Duodenal mucosa (tissue), 2 donors: ENCODE data around the gene ZBTB20.
A peak's percentile ranks its signal among the peaks of the same experiment; 100 is the strongest.

ENCODE experiments used
- H3K27ac ChIP-seq: one replicate; pipeline ENCODE4 v1.7.0; 2013; ENCODE audit warnings: low read depth, low read length
- H3K27me3 ChIP-seq, 2 donors: one replicate each; pipeline ENCODE4 v1.7.0; 2013; ENCODE audit warnings: low read length in 2 of 2, control low read depth in 1 of 2; ENCODE audit not compliant: insufficient read depth in 2 of 2, control insufficient read depth in 1 of 2
- H3K36me3 ChIP-seq, 2 donors: one replicate each; pipeline ENCODE4 v1.7.0; 2013; ENCODE audit warnings: low read length in 2 of 2, control low read depth in 1 of 2; ENCODE audit not compliant: insufficient read depth in 2 of 2, control insufficient read depth in 1 of 2
- H3K4me1 ChIP-seq, 2 donors: one replicate each; pipeline ENCODE4 v1.7.0; 2013; ENCODE audit warnings: low read length in 2 of 2, control low read depth in 1 of 2; ENCODE audit not compliant: insufficient read depth in 2 of 2, control insufficient read depth in 1 of 2
- H3K4me3 ChIP-seq, 2 donors: one replicate each; pipeline ENCODE4 v1.7.0; 2013; ENCODE audit warnings: low read length in 2 of 2, low read depth in 1 of 2
- H3K9ac ChIP-seq, 2 donors: one replicate each; pipeline ENCODE4 v1.7.0; 2013; ENCODE audit warnings: low read length in 2 of 2, low read depth in 1 of 2
- H3K9me3 ChIP-seq, 2 donors: one replicate each; pipeline ENCODE4 v1.7.0; 2013; ENCODE audit warnings: low read length in 2 of 2, control low read depth in 1 of 2; ENCODE audit not compliant: control insufficient read depth in 1 of 2

Gene ZBTB20

DNA sequence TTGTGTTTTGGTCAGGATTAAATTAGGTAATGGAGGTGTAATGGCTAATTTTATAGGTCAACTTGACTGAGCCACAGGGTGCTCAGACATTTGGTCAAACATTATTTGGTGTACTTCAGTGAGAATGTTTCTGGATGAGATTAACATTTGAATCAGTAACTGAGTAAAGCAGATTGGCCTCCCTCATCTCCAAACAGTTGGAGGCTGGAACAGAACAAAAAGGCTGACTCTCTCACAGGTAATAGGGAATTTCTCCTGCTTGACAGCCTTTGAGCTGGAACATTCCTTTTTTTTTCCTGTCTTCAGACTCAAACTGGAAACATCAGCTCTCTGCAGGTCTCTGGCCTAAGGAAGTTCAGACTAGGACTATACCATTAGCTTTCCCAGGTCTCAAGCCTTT, 280.7 kb downstream of the ZBTB20 start:
- H3K9me3 ChIP-seq, result no peaks in the 10 kb centered on the region
- no peaks in the 10 kb centered on the region for H3K27me3 ChIP-seq
- H3K9ac ChIP-seq, result no peak overlapping the region
- no peak overlapping the region for H3K4me3 ChIP-seq
- H3K4me1 ChIP-seq, result peaks cover 0 to 13% of the 10 kb centered on the region in 2 donors
- no peak overlapping the region for H3K27ac ChIP-seq
- H3K36me3 ChIP-seq, result no peaks in the 10 kb centered on the region

DNA sequence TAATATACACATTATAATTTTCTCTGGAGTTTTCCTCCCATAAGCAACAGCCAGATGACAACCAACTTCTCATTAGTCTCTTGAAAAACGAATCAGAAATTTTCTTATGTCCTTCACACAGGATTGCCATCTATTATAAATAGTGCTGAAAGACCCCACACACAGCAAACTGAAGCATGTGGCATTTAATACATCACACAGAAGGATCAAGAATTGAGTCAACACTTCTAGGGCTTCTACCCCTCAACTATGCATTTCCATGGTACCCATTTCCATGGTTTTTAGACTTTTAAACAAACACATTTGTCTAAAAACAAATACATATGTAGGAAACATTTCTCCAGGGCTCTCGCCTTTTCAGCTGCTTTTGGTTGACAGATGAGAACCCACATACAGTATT, 282.1 kb downstream of the ZBTB20 start:
- no peak overlapping the region for H3K4me3 ChIP-seq
- H3K9ac ChIP-seq, result no peak overlapping the region
- H3K27me3 ChIP-seq, result no peaks in the 10 kb centered on the region
- no peaks in the 10 kb centered on the region for H3K9me3 ChIP-seq
- no peaks in the 10 kb centered on the region for H3K36me3 ChIP-seq
- H3K27ac ChIP-seq, result no peak overlapping the region
- peaks cover 0 to 14% of the 10 kb centered on the region in 2 donors for H3K4me1 ChIP-seq

DNA sequence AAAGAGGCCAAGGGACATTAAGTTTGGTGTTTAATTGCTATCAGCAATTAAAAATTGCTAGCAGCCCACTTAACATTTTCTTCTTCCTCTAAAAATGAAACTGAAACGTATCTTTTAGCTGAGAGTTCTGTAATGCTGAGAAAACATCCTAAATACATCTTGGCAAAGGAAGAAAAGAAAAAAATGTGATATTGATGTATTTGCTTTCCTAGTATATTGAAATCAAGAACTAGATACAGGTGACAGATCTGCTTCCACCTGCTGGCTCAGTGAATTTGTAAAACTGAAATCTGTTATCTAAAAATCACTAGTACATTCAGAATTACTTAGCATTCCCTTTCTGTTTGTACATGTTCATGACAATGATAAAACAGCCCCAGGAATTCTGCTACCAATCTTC, 283.2 kb downstream of the ZBTB20 start:
- Histone ChIP-seq H3K27me3 (no peaks in the 10 kb centered on the region), H3K9ac (peak overlapping the region in 1 of 2 donors; percentile 41)

DNA sequence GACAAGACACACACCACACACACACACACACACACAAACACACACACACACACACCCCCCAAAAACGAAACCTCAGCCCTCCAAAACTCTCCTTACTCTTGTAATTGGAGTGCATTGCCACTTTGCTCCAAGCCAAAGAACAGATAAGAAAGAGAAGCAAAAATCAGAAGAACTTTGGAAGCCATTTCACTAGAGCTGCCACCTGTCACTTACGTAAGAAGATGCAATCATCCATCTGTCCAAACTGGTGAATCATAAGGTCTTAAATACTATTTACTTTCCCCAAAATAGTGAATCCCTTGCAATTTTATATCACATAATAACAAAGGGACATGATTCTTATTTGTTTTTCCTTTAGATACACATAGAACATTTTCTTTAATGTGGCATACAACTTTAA, 285.4 kb downstream of the ZBTB20 start:
- H3K27me3 ChIP-seq, result no peaks in the 10 kb centered on the region
- H3K36me3 ChIP-seq, result no peaks in the 10 kb centered on the region
- H3K4me3 ChIP-seq, result no peak overlapping the region
- H3K27ac ChIP-seq, result no peak overlapping the region
- H3K9ac ChIP-seq, result no peak overlapping the region
- H3K9me3 ChIP-seq, result no peaks in the 10 kb centered on the region
- peaks cover 0 to 14% of the 10 kb centered on the region in 2 donors for H3K4me1 ChIP-seq

More for the DNA sequence above, 283.2 kb downstream of the ZBTB20 start:
- H3K9me3 ChIP-seq, result no peaks in the 10 kb centered on the region
- H3K36me3 ChIP-seq, result no peaks in the 10 kb centered on the region
- peak overlapping the region; percentile 33 to 45 for H3K4me3 ChIP-seq
- H3K27ac ChIP-seq, result no peak overlapping the region
- peaks cover 0 to 14% of the 10 kb centered on the region in 2 donors for H3K4me1 ChIP-seq

DNA sequence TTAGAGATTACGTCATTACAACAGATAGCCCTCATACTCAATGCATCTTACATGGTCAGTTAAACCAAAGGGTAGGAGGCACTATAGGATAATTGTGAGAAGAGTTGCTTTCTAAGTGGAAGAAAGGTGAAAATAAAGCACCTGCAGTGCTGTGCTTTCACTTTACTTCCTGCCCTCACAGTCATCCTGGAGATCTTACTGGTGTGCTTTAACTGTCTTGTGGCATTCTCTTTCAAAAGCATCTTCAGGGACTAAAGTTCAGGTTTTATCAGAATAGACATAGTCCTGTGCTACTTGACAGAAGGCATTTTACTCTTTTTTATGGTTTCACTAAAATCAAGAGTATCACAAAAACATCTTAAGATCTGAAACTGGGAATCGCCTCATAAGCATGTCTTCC, 286.6 kb downstream of the ZBTB20 start:
- Histone ChIP-seq H3K9me3 (no peaks in the 10 kb centered on the region), H3K4me1 (peaks cover 0 to 14% of the 10 kb centered on the region in 2 donors), H3K27me3 (no peaks in the 10 kb centered on the region), H3K9ac (no peak overlapping the region), H3K27ac (no peak overlapping the region), H3K4me3 (no peak overlapping the region), H3K36me3 (no peaks in the 10 kb centered on the region)

DNA sequence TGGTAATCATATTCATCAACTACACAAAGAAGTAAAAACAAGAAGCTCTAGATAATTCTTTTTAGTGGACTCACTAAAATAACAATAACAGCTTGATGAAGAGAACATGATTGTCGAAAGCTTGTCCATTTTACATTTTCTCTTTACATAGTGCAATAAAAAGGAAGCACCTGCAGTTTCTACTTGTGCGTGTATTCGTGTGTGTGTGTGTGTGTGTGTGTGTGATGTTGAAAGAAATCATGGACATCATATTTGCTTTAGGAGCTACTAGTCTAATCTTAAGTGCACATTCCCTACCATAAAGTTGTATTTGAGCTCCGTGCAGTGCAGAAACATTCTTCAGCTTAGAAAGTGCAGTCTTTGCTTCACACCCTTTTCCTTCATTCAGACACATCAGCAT, 288.8 kb downstream of the ZBTB20 start:
- no peak overlapping the region for H3K27ac ChIP-seq
- no peaks in the 10 kb centered on the region for H3K9me3 ChIP-seq
- H3K27me3 ChIP-seq, result no peaks in the 10 kb centered on the region
- no peak overlapping the region for H3K9ac ChIP-seq
- no peak overlapping the region for H3K4me3 ChIP-seq
- H3K4me1 ChIP-seq, result peaks cover 0 to 5% of the 10 kb centered on the region in 2 donors
- H3K36me3 ChIP-seq, result no peaks in the 10 kb centered on the region

DNA sequence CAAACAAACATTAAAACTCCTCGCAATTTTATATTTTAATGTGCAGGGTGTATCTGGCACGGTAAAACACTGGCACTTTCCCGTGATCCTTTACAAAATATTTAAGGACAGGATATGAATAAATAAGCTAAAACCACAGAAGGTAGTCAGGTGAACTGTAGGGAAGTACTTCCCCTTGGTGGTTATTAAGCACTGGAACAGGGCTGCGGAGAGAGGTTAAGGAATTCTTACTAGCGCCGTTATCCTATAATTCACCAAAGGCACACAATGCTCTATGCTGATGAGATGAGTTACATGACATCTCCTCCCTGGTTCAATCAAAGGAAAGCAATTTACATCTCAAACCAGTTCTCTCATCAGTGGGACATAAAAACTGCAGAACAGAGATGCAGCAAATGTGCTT, 289.8 kb downstream of the ZBTB20 start:
- H3K36me3 ChIP-seq, result no peaks in the 10 kb centered on the region
- H3K27me3 ChIP-seq, result no peaks in the 10 kb centered on the region
- H3K27ac ChIP-seq, result no peak overlapping the region
- no peak overlapping the region for H3K4me3 ChIP-seq
- H3K4me1 ChIP-seq, result peaks cover 0 to 5% of the 10 kb centered on the region in 2 donors
- H3K9me3 ChIP-seq, result no peaks in the 10 kb centered on the region
- no peak overlapping the region for H3K9ac ChIP-seq

DNA sequence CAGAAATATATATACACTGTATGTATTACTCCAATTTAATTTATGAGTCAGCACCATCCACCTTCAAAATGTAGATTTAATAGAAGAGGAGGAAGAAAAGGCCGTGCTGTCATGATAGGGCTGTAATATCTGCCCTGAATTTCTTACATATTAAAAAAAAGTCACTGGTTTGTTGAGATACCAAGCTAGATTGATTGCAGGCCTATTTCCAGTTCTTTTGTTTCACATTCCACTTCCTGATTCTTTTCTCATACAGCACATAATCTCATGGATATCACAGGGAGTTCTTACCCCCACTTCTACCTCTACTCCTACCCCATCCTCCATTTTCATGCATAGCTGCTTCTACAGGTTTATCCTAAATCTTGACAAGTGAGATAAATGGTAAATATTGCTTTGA, 290.3 kb downstream of the ZBTB20 start:
- no peaks in the 10 kb centered on the region for H3K27me3 ChIP-seq
- peaks cover 0 to 5% of the 10 kb centered on the region in 2 donors for H3K4me1 ChIP-seq
- no peak overlapping the region for H3K27ac ChIP-seq
- H3K4me3 ChIP-seq, result no peak overlapping the region
- H3K9ac ChIP-seq, result no peak overlapping the region
- no peaks in the 10 kb centered on the region for H3K36me3 ChIP-seq
- H3K9me3 ChIP-seq, result no peaks in the 10 kb centered on the region

DNA sequence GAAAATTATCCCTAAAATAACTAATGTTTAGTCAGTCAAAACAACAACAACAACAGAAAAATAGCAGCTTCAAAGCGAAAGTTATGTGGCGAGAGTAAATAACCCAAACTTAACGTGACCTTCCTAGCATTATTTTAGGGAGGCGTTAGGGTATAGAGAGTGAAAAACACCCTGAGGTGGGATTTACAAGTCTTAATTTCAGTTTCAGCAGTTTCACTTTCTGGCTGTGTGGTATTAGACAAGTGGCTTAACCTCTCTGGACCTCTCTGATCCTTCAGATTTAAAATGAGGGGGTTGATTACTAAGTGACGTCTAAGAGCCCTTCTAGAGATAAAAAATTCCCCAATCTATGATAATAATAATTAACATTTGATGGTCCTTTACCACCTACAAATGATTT, 291.2 kb downstream of the ZBTB20 start:
- no peaks in the 10 kb centered on the region for H3K27me3 ChIP-seq
- H3K4me3 ChIP-seq, result no peak overlapping the region
- no peak overlapping the region for H3K27ac ChIP-seq
- no peak overlapping the region for H3K9ac ChIP-seq
- H3K9me3 ChIP-seq, result no peaks in the 10 kb centered on the region
- no peaks in the 10 kb centered on the region for H3K36me3 ChIP-seq
- no peaks in the 10 kb centered on the region for H3K4me1 ChIP-seq

DNA sequence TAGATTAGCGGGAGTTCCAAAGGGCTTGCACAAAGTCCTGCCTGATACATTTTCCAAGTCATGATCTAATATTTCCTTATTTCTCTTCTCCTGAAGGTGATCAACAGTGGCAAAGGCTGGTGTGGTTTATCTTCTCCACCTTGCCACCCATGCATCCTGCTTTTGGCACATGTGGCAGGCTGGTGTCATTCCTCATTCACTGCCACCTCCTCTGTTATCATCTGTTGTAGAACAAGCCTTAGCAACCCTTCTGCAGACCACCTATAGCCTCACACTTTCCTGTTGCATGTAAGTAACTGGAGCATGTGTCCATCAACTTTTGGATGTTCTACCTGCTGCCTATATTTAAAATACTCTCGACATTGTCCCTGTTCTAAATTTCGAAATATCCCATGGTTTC, 294.1 kb downstream of the ZBTB20 start:
- Histone ChIP-seq H3K9me3 (no peaks in the 10 kb centered on the region), H3K4me3 (no peak overlapping the region), H3K36me3 (no peaks in the 10 kb centered on the region), H3K27ac (no peak overlapping the region), H3K9ac (no peak overlapping the region), H3K27me3 (no peaks in the 10 kb centered on the region), H3K4me1 (no peaks in the 10 kb centered on the region)

DNA sequence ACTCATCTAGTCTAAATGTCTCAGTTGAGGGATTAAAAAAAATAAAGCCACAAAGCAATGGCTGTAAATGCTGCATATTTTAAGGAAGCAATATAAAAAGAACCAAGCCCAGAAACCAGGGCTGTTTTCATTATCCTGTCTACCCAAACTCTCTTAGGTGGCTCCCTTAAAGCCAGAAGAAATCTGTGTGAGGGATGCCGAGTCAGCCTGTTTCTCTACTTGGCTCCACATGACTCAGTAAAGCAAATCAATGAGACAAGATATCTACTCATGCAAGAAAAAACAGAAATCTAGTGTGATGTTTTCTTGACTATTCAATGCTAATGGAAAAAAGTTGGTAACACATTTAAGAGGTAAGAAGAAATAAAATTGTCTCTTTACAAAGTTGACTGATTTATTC, 296.2 kb downstream of the ZBTB20 start:
- Histone ChIP-seq H3K4me1 (no peaks in the 10 kb centered on the region), H3K36me3 (no peaks in the 10 kb centered on the region), H3K27ac (no peak overlapping the region)

More for the DNA sequence above, 296.2 kb downstream of the ZBTB20 start:
- Histone ChIP-seq H3K27me3 (no peaks in the 10 kb centered on the region), H3K9me3 (no peaks in the 10 kb centered on the region), H3K4me3 (no peak overlapping the region), H3K9ac (no peak overlapping the region)
